Activated T-cell treated with anti-CD3 and anti-CD28 coated beads, Interleukin-2, amount 50 U/mL, for 4 hours (primary cell): ENCODE results near the gene AKT3. TPM values are rescaled to one million over a fixed set of nuclear protein-coding genes. Genes with fewer than 3 reads are reported as not detected.

Source experiments
- ATAC-seq, 2 donors: fragments of 200-7000 bp; cut with Tn5 transposase; one replicate each; pipeline ENCODE4 v1.10.0; 2021
- DNase-seq: peaks from one replicate; pipeline ENCODE4 v3.0.0-alpha.2; 2020
- H3K27me3 Mint-ChIP-seq: one replicate; pipeline ENCODE4 v1.8.0; 2021; ENCODE audit warnings: low read depth, mixed read lengths
- H3K36me3 Mint-ChIP-seq: one replicate; pipeline ENCODE4 v1.8.0; 2022; ENCODE audit warnings: mixed read lengths; ENCODE audit not compliant: insufficient read depth
- H3K4me1 Mint-ChIP-seq: one replicate; pipeline ENCODE4 v1.8.0; 2021; ENCODE audit warnings: low read depth, mixed read lengths
- H3K4me3 Mint-ChIP-seq: one replicate; pipeline ENCODE4 v1.8.0; 2021; ENCODE audit warnings: mild to moderate bottlenecking, moderate library complexity, mixed read lengths
- H3K9me3 Mint-ChIP-seq: one replicate; pipeline ENCODE4 v1.8.0; 2021; ENCODE audit warnings: mixed read lengths
- total RNA-seq, 3 donors: library from RNA; stranded (reverse); gene quantifications; one replicate each; pipeline ENCODE4 v1.2.1, GENCODE V29; 2021

Gene AKT3
- total RNA-seq, 3 donors from 2014 or later: 17.9 to 19.1 (median 18.3) TPM

- Mint-ChIP-seq H3K9me3 (no peaks in the 10 kb centered on the region), H3K36me3 (peaks cover 28% of the 10 kb centered on the region), H3K4me3 (no peak overlapping the region), H3K4me1 (peaks cover 28% of the 10 kb centered on the region), H3K27me3 (no peaks in the 10 kb centered on the region)
- DNase-seq (no peak), ATAC-seq (no peak)
Observed at GRCh38 chr1:243505986-243506689, 343.9 kb downstream of the AKT3 start.

GRCh38 chr1:243503155-243503554 lies 346.9 kb downstream of the AKT3 start:
- DNase-seq (no peak), ATAC-seq (no peak)
- Mint-ChIP-seq H3K4me1 (peaks cover 16% of the 10 kb centered on the region), H3K4me3 (no peak overlapping the region), H3K9me3 (no peaks in the 10 kb centered on the region), H3K27me3 (no peaks in the 10 kb centered on the region), H3K36me3 (peaks cover 30% of the 10 kb centered on the region)

GRCh38 chr1:243501002-243501401 lies 349.0 kb downstream of the AKT3 start:
- Mint-ChIP-seq H3K9me3 (no peaks in the 10 kb centered on the region), H3K4me1 (no peaks in the 10 kb centered on the region), H3K4me3 (no peak overlapping the region), H3K27me3 (no peaks in the 10 kb centered on the region), H3K36me3 (peaks cover 38% of the 10 kb centered on the region)
- no peak for DNase-seq
- ATAC-seq: no peak

DNA sequence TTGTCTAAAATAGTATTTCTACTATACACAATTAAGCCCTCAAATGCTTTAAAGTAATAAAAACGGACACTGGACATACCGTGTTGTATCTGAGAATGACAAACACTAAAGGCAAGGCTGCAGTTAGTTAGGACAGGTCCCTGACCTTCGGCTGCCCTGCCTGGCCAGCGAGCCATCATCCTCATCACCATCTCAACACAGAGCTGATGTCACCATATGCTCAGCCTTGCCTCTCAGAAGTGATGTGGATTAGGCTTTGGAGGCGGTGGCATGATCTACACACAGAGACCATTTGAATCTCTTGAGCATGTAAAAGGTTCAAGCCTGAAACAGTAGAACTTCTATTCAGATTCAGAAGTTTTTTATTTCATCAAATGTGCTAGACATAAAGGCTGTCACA lies 349.5 kb downstream of the AKT3 start:
- Mint-ChIP-seq H3K4me3 (no peak overlapping the region), H3K9me3 (no peaks in the 10 kb centered on the region), H3K27me3 (no peaks in the 10 kb centered on the region), H3K4me1 (no peaks in the 10 kb centered on the region), H3K36me3 (peaks cover 38% of the 10 kb centered on the region)
- DNase-seq (no peak), ATAC-seq (no peak)

- H3K27me3 Mint-ChIP-seq: no peaks in the 10 kb centered on the region
Observed at GRCh38 chr1:243499711-243500110, 350.3 kb downstream of the AKT3 start.

GRCh38 chr1:243499248-243499647 lies 350.8 kb downstream of the AKT3 start:
- no peaks in the 10 kb centered on the region for H3K27me3 Mint-ChIP-seq
- no peaks in the 10 kb centered on the region for H3K9me3 Mint-ChIP-seq
- ATAC-seq: no peak
- peaks cover 34% of the 10 kb centered on the region for H3K36me3 Mint-ChIP-seq
- H3K4me3 Mint-ChIP-seq: no peak overlapping the region
- H3K4me1 Mint-ChIP-seq: no peaks in the 10 kb centered on the region
- DNase-seq: no peak

More at GRCh38 chr1:243499711-243500110, 350.3 kb downstream of the AKT3 start:
- no peaks in the 10 kb centered on the region for H3K4me1 Mint-ChIP-seq
- no peak overlapping the region for H3K4me3 Mint-ChIP-seq
- peaks cover 31% of the 10 kb centered on the region for H3K36me3 Mint-ChIP-seq
- DNase-seq (no peak), ATAC-seq (no peak)
- H3K9me3 Mint-ChIP-seq: no peaks in the 10 kb centered on the region

GRCh38 chr1:243497939-243498681 lies 351.9 kb downstream of the AKT3 start:
- Mint-ChIP-seq H3K4me1 (no peaks in the 10 kb centered on the region), H3K27me3 (no peaks in the 10 kb centered on the region), H3K4me3 (no peak overlapping the region), H3K9me3 (no peaks in the 10 kb centered on the region), H3K36me3 (peaks cover 30% of the 10 kb centered on the region)
- DNase-seq (no peak), ATAC-seq (no peak)

- no peak for ATAC-seq
- no peaks in the 10 kb centered on the region for H3K9me3 Mint-ChIP-seq
- no peak overlapping the region for H3K4me3 Mint-ChIP-seq
- no peaks in the 10 kb centered on the region for H3K27me3 Mint-ChIP-seq
- H3K36me3 Mint-ChIP-seq: peaks cover 21% of the 10 kb centered on the region
- no peaks in the 10 kb centered on the region for H3K4me1 Mint-ChIP-seq
- DNase-seq: no peak
Observed at GRCh38 chr1:243496806-243497205, 353.2 kb downstream of the AKT3 start.

- Mint-ChIP-seq H3K4me3 (no peak overlapping the region), H3K36me3 (peaks cover 21% of the 10 kb centered on the region), H3K27me3 (no peaks in the 10 kb centered on the region), H3K4me1 (no peaks in the 10 kb centered on the region), H3K9me3 (no peaks in the 10 kb centered on the region)
- ATAC-seq (no peak), DNase-seq (no peak)
Observed at GRCh38 chr1:243496187-243496646, 353.8 kb downstream of the AKT3 start.

- DNase-seq (no peak), ATAC-seq (no peak)
- Mint-ChIP-seq H3K36me3 (peaks cover 18% of the 10 kb centered on the region), H3K9me3 (no peaks in the 10 kb centered on the region), H3K4me1 (no peaks in the 10 kb centered on the region), H3K4me3 (no peak overlapping the region), H3K27me3 (no peaks in the 10 kb centered on the region)
Observed at GRCh38 chr1:243495442-243496186, 354.4 kb downstream of the AKT3 start.

GRCh38 chr1:243494741-243495431 lies 355.2 kb downstream of the AKT3 start:
- no peak overlapping the region for H3K4me3 Mint-ChIP-seq
- no peaks in the 10 kb centered on the region for H3K4me1 Mint-ChIP-seq
- no peak for DNase-seq
- no peaks in the 10 kb centered on the region for H3K9me3 Mint-ChIP-seq
- ATAC-seq: no peak
- peaks cover 16% of the 10 kb centered on the region for H3K36me3 Mint-ChIP-seq
- no peaks in the 10 kb centered on the region for H3K27me3 Mint-ChIP-seq

- Mint-ChIP-seq H3K27me3 (no peaks in the 10 kb centered on the region), H3K36me3 (peaks cover 14% of the 10 kb centered on the region), H3K4me3 (no peak overlapping the region), H3K9me3 (no peaks in the 10 kb centered on the region), H3K4me1 (no peaks in the 10 kb centered on the region)
- DNase-seq (no peak), ATAC-seq (no peak)
Observed at GRCh38 chr1:243493156-243494129, 356.6 kb downstream of the AKT3 start.
